K562 (cell line): ENCODE measurements around the gene TRIM38. TPM values are rescaled to one million over a fixed set of nuclear protein-coding genes. Genes with fewer than 3 reads are reported as not detected.

ENCODE experiments used
- ATF7 ChIP-seq: fragments of 450-650 bp; IDR thresholded peaks from 2 replicates; pipeline ENCODE4 v1.7.1; 2014; ENCODE audit warnings: mild to moderate bottlenecking, moderate library complexity
- CHAMP1 ChIP-seq: fragments of 450-650 bp; IDR thresholded peaks from 2 replicates; pipeline ENCODE4 v1.6.1; 2016; ENCODE audit warnings: mild to moderate bottlenecking
- DACH1 ChIP-seq: fragments of 450-650 bp; IDR thresholded peaks from 2 replicates; pipeline ENCODE4 v1.6.1; 2018; ENCODE audit not compliant: partially characterized antibody
- ETS2 ChIP-seq: IDR thresholded peaks from 2 replicates; pipeline ENCODE4 v1.6.1; 2016; ENCODE audit warnings: borderline replicate concordance, missing genetic modification characterization, mild to moderate bottlenecking, moderate library complexity, missing compliant biosample characterization; ENCODE audit not compliant: poor library complexity, severe bottlenecking
- MCM7 ChIP-seq, 2 experiments: fragments of 450-650 bp; IDR thresholded peaks; 2 replicates each; pipeline ENCODE4 v1.6.1; 2016 to 2018
- MYNN ChIP-seq, 2 experiments: sonication (generic); formaldehyde crosslinking in 1 of 2; IDR thresholded peaks; 2 replicates each; pipeline versions ENCODE4 v1.5.0 to v1.6.1; 2016 to 2020; ENCODE audit warnings: antibody characterized with exemption in 1 of 2, missing genetic modification reagents in 1 of 2
- NCOR1 ChIP-seq: fragments of 450-650 bp; IDR thresholded peaks from 2 replicates; pipeline ENCODE4 v1.6.1; 2016; ENCODE audit warnings: mild to moderate bottlenecking, moderate library complexity
- PHF8 ChIP-seq: fragments of 200-600 bp; sonication (generic); IDR thresholded peaks from 2 replicates; pipeline ENCODE4 v1.6.1; 2012; ENCODE audit warnings: mixed run types, mild to moderate bottlenecking, inconsistent platforms, low read length, moderate library complexity, borderline replicate concordance
- POLR2B ChIP-seq: fragments of 450-650 bp; IDR thresholded peaks from 2 replicates; pipeline ENCODE4 v1.6.1; 2018; ENCODE audit warnings: low read depth; ENCODE audit not compliant: partially characterized antibody
- RAD21 ChIP-seq, 2 experiments: fragments of 250-450 bp in 1 of 2; fragments of 450-650 bp in 1 of 2; sonication (Bioruptor Pico) in 1 of 2; formaldehyde crosslinking in 1 of 2; IDR thresholded peaks in 1 of 2; conservative IDR thresholded peaks in 1 of 2; 2 replicates each; pipeline versions ENCODE4 v1.4.0 to v1.8.0; 2020 to 2022; ENCODE audit warnings: mild to moderate bottlenecking in 2 of 2, moderate library complexity in 1 of 2
- SMC3 ChIP-seq: conservative IDR thresholded peaks from 2 replicates; pipeline ENCODE4 v1.6.1; 2011; ENCODE audit warnings: low read depth, low read length, improper control_type of control experiment; ENCODE audit not compliant: insufficient read depth
- SUPT5H ChIP-seq: fragments of 450-650 bp; IDR thresholded peaks from 2 replicates; pipeline ENCODE4 v1.6.1; 2016
- TARDBP ChIP-seq: fragments of 450-650 bp; IDR thresholded peaks from 2 replicates; pipeline ENCODE4 v1.6.1; 2016
- ZNF232 ChIP-seq: sonication (generic); formaldehyde crosslinking; IDR thresholded peaks from 2 replicates; pipeline ENCODE4 v1.8.0; 2022; ENCODE audit warnings: mild to moderate bottlenecking, missing genetic modification reagents
- ZNF282 ChIP-seq: sonication (generic); formaldehyde crosslinking; IDR thresholded peaks from 2 replicates; pipeline ENCODE4 v1.8.1; 2023; ENCODE audit warnings: missing genetic modification reagents
- ZNF395 ChIP-seq: fragments of 200-800 bp; sonication (Bioruptor generic); IDR thresholded peaks from 2 replicates; pipeline ENCODE4 v1.6.1; 2017; ENCODE audit warnings: missing genetic modification characterization, missing compliant biosample characterization
- ZSCAN29 ChIP-seq: fragments of 450-650 bp; IDR thresholded peaks from 2 replicates; pipeline ENCODE4 v1.6.1; 2017
- polyA plus RNA-seq, 8 experiments: library from polyadenylated mRNA; depleted of rRNA in 4 of 8; stranded (reverse) in 5 of 8; unstranded in 3 of 8; fragments of >200 nt; fragmentation: Nextera tagmentation in 2 of 8; fragmentation: Illumina TruSeq in 1 of 8; extraction: Ambion mirVana in 2 of 8; extraction: Trizol in 1 of 8; gene quantifications; 2 replicates each; pipeline versions ENCODE4 v1.2.1 to v1.2.3, GENCODE V29; 2011 to 2014; ENCODE audit warnings: inconsistent platforms in 1 of 8, missing spikeins in 1 of 8
- total RNA-seq, 7 experiments: library from RNA; depleted of rRNA in 6 of 7; stranded (reverse); fragments of >200 nt in 6 of 7; fragmentation: Illumina TruSeq in 2 of 7; extraction: Trizol in 2 of 7; gene quantifications; 2 replicates each; pipeline versions ENCODE4 v1.2.1 to v1.2.3, GENCODE V29; 2011 to 2021; ENCODE audit warnings: low replicate concordance in 1 of 7
- TF ChIP-seq, protein P1 (sequence below): fragments of 450-650 bp; IDR thresholded peaks from 2 replicates; pipeline ENCODE4 v1.6.1; 2017; ENCODE audit warnings: antibody characterized with exemption, mild to moderate bottlenecking

TRIM38 gene
- total and polyA plus RNA-seq, 9 of the 15 experiments (the other 6 are each of a cell fraction or from before 2014, with no cell fraction given), result 1.7 to 6.7 (median 6.3) TPM

GRCh38 chr6:25992413-25993340 is 30.1 kb downstream of the TRIM38 start (continued):
- TF ChIP-seq CHAMP1 (peak; percentile 59; the same call in 1 of the 2 replicates), ZNF282 (CRISPR knock-in tag) (0 out of 2 replicates have a peak, but pooled peaks have one; percentile 45), RAD21 (CRISPR knock-in tag; conservative IDR thresholded peaks at IDR 0.05 in 1 of 2, IDR thresholded peaks at IDR 0.05 in 1 of 2) (peak; percentile 82 to 91), ZNF395 (0 out of 2 replicates have a peak, but pooled peaks have one; percentile 23), SUPT5H (peak; percentile 94), PHF8 (peak; percentile 85), NCOR1 (peak; percentile 47), SMC3 (peak; percentile 57), POLR2B (peak; percentile 85), ZNF232 (0 out of 2 replicates have a peak, but pooled peaks have one; percentile 24), ETS2 (tag) (no peak), DACH1 (peak; percentile 56), ZSCAN29 (0 out of 2 replicates have a peak, but pooled peaks have one; percentile 45), ATF7 (peak; percentile 89), MCM7 (IDR thresholded peaks at IDR 0.05) (0 out of 4 replicates have a peak, but pooled peaks of 1 of the 2 experiments have one; percentile 36), MYNN (IDR thresholded peaks at IDR 0.05) (0 out of 2 replicates have a peak, but pooled peaks have one; percentile 56), MYNN (CRISPR knock-in tag; IDR thresholded peaks at IDR 0.05) (no peak), TARDBP (peak; percentile 95)
- TF ChIP-seq, protein P1, sequence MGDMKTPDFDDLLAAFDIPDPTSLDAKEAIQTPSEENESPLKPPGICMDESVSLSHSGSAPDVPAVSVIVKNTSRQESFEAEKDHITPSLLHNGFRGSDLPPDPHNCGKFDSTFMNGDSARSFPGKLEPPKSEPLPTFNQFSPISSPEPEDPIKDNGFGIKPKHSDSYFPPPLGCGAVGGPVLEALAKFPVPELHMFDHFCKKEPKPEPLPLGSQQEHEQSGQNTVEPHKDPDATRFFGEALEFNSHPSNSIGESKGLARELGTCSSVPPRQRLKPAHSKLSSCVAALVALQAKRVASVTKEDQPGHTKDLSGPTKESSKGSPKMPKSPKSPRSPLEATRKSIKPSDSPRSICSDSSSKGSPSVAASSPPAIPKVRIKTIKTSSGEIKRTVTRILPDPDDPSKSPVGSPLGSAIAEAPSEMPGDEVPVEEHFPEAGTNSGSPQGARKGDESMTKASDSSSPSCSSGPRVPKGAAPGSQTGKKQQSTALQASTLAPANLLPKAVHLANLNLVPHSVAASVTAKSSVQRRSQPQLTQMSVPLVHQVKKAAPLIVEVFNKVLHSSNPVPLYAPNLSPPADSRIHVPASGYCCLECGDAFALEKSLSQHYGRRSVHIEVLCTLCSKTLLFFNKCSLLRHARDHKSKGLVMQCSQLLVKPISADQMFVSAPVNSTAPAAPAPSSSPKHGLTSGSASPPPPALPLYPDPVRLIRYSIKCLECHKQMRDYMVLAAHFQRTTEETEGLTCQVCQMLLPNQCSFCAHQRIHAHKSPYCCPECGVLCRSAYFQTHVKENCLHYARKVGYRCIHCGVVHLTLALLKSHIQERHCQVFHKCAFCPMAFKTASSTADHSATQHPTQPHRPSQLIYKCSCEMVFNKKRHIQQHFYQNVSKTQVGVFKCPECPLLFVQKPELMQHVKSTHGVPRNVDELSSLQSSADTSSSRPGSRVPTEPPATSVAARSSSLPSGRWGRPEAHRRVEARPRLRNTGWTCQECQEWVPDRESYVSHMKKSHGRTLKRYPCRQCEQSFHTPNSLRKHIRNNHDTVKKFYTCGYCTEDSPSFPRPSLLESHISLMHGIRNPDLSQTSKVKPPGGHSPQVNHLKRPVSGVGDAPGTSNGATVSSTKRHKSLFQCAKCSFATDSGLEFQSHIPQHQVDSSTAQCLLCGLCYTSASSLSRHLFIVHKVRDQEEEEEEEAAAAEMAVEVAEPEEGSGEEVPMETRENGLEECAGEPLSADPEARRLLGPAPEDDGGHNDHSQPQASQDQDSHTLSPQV, result peak; percentile 57; the same call in 1 of the 2 replicates
